DND-41 (cell line): ENCODE results near the gene PTPDC1.

ENCODE experiments used
- ATAC-seq: fragments of 200-7000 bp; cut with Tn5 transposase; 3 replicates; pipeline ENCODE4 v1.9.1; 2021; ENCODE audit warnings: low read depth; ENCODE audit not compliant: insufficient read depth
- DNase-seq: peaks from one replicate; pipeline ENCODE4 v3.0.0-alpha.2; 2020
- H2AFZ ChIP-seq: 2 replicates; pipeline ENCODE4 v1.6.0; 2012; ENCODE audit warnings: low read depth, low read length
- H3K27ac ChIP-seq: 2 replicates; pipeline ENCODE4 v1.5.1; 2012; ENCODE audit warnings: low read length, inconsistent platforms
- H3K27me3 ChIP-seq: fragments of 200-600 bp; sonication (generic); 2 replicates; pipeline ENCODE4 v1.6.0; 2012; ENCODE audit warnings: low read length, mild to moderate bottlenecking, inconsistent platforms; ENCODE audit not compliant: insufficient read depth, poor library complexity
- H3K36me3 ChIP-seq: 2 replicates; pipeline ENCODE4 v1.5.1; 2012; ENCODE audit warnings: low read length, inconsistent platforms; ENCODE audit not compliant: insufficient read depth
- H3K4me1 ChIP-seq: 2 replicates; pipeline ENCODE4 v1.5.1; 2012; ENCODE audit warnings: mild to moderate bottlenecking, low read length; ENCODE audit not compliant: insufficient read depth
- H3K4me2 ChIP-seq: 2 replicates; pipeline ENCODE4 v1.6.0; 2012; ENCODE audit warnings: mild to moderate bottlenecking, moderate library complexity, low read length, inconsistent platforms; ENCODE audit not compliant: insufficient read depth
- H3K4me3 ChIP-seq, 2 experiments: fragments of 200-600 bp in 1 of 2; shearing (Covaris generic) in 1 of 2; 2 replicates each; pipeline ENCODE4 v1.5.1; 2012 to 2016; ENCODE audit warnings: inconsistent platforms in 2 of 2, low read length in 2 of 2, mild to moderate bottlenecking in 2 of 2, low read depth in 1 of 2, moderate library complexity in 1 of 2
- H3K79me2 ChIP-seq: 2 replicates; pipeline ENCODE4 v1.6.0; 2012; ENCODE audit warnings: low read length, inconsistent platforms; ENCODE audit not compliant: insufficient read depth
- H3K9ac ChIP-seq: 2 replicates; pipeline ENCODE4 v1.6.0; 2012; ENCODE audit warnings: low read depth, mild to moderate bottlenecking, inconsistent platforms, low read length, moderate library complexity
- H3K9me3 ChIP-seq: 2 replicates; pipeline ENCODE4 v1.5.1; 2012; ENCODE audit warnings: low read length, moderate library complexity, mild to moderate bottlenecking, inconsistent platforms; ENCODE audit not compliant: insufficient read depth, severe bottlenecking
- H4K20me1 ChIP-seq: 2 replicates; pipeline ENCODE4 v1.6.0; 2012; ENCODE audit warnings: low read length; ENCODE audit not compliant: insufficient read depth
- EZH2 ChIP-seq: IDR thresholded peaks from 3 replicates; pipeline ENCODE4 v1.6.1; 2012; ENCODE audit warnings: borderline replicate concordance, low read depth, mild to moderate bottlenecking, moderate library complexity, low read length, inconsistent platforms; ENCODE audit not compliant: severe bottlenecking
- TF ChIP-seq, protein P1 (sequence below): IDR thresholded peaks from 2 replicates; pipeline ENCODE4 v1.5.1; 2012; ENCODE audit warnings: borderline replicate concordance, low read length, moderate library complexity, mild to moderate bottlenecking; ENCODE audit not compliant: poor library complexity, severe bottlenecking; ENCODE audit errors: extremely low read depth

Gene PTPDC1

DNA sequence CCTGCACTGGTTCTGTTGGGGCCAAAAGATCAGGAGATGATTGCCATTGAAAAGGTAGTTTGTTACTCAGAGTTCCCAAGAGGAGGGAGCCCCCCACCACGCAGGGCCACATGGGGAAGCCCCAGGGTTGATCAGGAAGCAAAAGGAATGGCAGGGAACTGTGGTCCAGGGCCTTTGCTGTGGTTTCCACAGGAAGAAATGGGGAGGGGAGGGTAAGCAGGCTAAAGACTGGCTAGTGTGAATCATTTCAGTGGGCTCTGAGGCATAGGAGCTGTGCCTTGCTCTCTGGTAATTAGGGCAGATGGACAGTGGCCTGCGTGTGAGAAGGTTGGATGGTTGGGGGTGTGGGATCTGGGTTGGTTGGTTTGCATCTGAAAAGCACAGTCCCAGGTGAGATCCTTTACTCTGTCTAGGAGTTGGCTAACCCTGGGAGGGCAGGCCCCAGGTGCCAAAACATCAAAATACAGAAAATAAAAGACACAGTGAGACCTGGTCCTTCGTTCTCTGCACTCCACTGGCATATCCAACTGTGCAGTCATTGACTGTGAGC is 66.1 kb downstream of the PTPDC1 start:
- no peak for TF ChIP-seq EZH2
- TF ChIP-seq, protein P1, sequence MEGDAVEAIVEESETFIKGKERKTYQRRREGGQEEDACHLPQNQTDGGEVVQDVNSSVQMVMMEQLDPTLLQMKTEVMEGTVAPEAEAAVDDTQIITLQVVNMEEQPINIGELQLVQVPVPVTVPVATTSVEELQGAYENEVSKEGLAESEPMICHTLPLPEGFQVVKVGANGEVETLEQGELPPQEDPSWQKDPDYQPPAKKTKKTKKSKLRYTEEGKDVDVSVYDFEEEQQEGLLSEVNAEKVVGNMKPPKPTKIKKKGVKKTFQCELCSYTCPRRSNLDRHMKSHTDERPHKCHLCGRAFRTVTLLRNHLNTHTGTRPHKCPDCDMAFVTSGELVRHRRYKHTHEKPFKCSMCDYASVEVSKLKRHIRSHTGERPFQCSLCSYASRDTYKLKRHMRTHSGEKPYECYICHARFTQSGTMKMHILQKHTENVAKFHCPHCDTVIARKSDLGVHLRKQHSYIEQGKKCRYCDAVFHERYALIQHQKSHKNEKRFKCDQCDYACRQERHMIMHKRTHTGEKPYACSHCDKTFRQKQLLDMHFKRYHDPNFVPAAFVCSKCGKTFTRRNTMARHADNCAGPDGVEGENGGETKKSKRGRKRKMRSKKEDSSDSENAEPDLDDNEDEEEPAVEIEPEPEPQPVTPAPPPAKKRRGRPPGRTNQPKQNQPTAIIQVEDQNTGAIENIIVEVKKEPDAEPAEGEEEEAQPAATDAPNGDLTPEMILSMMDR: no peak
- H3K4me3 ChIP-seq: no peak overlapping the region
- no peaks in the 10 kb centered on the region for H3K4me1 ChIP-seq
- no peak for ATAC-seq
- no peaks in the 10 kb centered on the region for H4K20me1 ChIP-seq
- no peaks in the 10 kb centered on the region for H3K79me2 ChIP-seq
- no peak overlapping the region for H3K4me2 ChIP-seq
- H3K9me3 ChIP-seq: no peaks in the 10 kb centered on the region
- H3K27ac ChIP-seq: no peak overlapping the region
- H3K9ac ChIP-seq: no peak overlapping the region
- H3K27me3 ChIP-seq: no peaks in the 10 kb centered on the region
- no peak for DNase-seq
- H3K36me3 ChIP-seq: no peaks in the 10 kb centered on the region
- no peak overlapping the region for H2AFZ ChIP-seq

DNA sequence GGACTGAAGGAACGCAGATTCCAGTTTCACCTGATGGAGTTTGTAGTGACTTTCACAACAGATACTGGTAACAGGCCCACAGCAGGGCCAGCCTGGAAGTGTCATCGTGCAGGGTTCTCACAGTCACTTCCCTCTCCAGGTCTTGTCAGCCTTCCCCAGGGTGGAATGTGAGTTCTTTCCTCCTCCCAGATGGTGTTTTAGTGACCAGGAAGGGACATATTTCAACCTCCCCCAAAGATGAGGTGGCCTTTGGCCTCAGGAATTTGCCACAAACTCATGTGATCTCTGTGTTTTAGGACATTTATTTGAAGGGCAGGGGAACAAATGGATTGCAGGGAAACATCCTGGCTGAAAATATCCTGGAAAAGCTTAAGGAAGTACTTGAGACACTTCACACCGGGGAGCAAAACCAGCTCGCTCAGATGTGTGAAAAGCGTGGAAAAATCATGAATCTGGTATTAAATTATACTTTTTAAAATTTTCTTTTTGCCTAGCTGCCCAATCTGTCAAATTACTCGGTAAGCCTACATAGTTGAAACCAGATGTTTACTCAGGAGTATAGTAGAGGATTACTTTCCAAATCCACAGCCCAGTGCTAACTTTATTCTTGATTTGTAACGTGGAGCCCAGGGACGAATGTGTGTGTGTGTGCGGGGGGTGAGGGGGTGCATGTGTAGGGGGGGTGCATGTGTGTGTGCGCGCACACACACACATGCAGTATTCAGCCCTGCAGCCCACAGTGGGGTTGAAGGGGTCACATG is 66.8 kb downstream of the PTPDC1 start:
- H3K4me2 ChIP-seq: no peak overlapping the region
- H3K4me3 ChIP-seq: no peak overlapping the region
- H3K9me3 ChIP-seq: no peaks in the 10 kb centered on the region
- no peaks in the 10 kb centered on the region for H4K20me1 ChIP-seq
- no peak overlapping the region for H3K27ac ChIP-seq
- DNase-seq (no peak), ATAC-seq (no peak)
- no peak overlapping the region for H2AFZ ChIP-seq
- H3K36me3 ChIP-seq: no peaks in the 10 kb centered on the region
- TF ChIP-seq EZH2: no peak
- TF ChIP-seq, protein P1: no peak
- H3K79me2 ChIP-seq: no peaks in the 10 kb centered on the region
- H3K27me3 ChIP-seq: no peaks in the 10 kb centered on the region
- H3K4me1 ChIP-seq: no peaks in the 10 kb centered on the region
- H3K9ac ChIP-seq: no peak overlapping the region

- Histone ChIP-seq H3K27me3 (no peaks in the 10 kb centered on the region), H3K4me3 (no peak overlapping the region), H3K4me1 (no peaks in the 10 kb centered on the region), H3K9ac (no peak overlapping the region), H3K9me3 (no peaks in the 10 kb centered on the region), H2AFZ (no peak overlapping the region), H3K27ac (no peak overlapping the region), H3K4me2 (no peak overlapping the region), H3K36me3 (no peaks in the 10 kb centered on the region), H4K20me1 (no peaks in the 10 kb centered on the region), H3K79me2 (no peaks in the 10 kb centered on the region)
- TF ChIP-seq EZH2: no peak
- TF ChIP-seq, protein P1: no peak
- no peak for DNase-seq
- no peak for ATAC-seq
These were observed 69.6 kb downstream of the PTPDC1 start for GRCh38 chr9:94153905-94154304.
